A549 (cell line): ENCODE measurements around the gene HEXB. TPM values are rescaled to one million over a fixed set of nuclear protein-coding genes. Genes with fewer than 3 reads are reported as not detected.

Experiments used
- ATAC-seq, 2 experiments: fragments of 200-7000 bp in 1 of 2; fragments of >200 bp in 1 of 2; cut with Nextera tagmentation in 1 of 2; cut with Tn5 transposase in 1 of 2; 3 replicates each; pipeline versions ENCODE4 v1.8.0 to v1.9.1; 2018 to 2020; ENCODE audit warnings: mild to moderate bottlenecking in 1 of 2, moderate library complexity in 1 of 2
- CTCF ChIA-PET: fragments of 300-600 bp; sonication (Branson Sonifier 250); formaldehyde crosslinking; extraction: SDS; loops from one replicate; lab custom pipeline; 2021; ENCODE audit warnings: antibody characterized with exemption, inconsistent platforms; lab: Yijun Ruan, JAX
- POLR2A ChIA-PET: fragments of 350-600 bp; formaldehyde crosslinking; extraction: SDS; loops from one replicate; lab custom pipeline; 2021; ENCODE audit warnings: antibody characterized with exemption, inconsistent platforms; lab: Yijun Ruan, JAX
- DNase-seq, 2 experiments: peaks; one replicate each; pipeline versions ENCODE4 v3.0.0 to v3.0.0-alpha.2; 2011 to 2016; ENCODE audit warnings: low read depth in 1 of 2, low spot score in 1 of 2
- FAIRE-seq: peaks from 2 replicates; lab custom pipeline; 2011; peaks lifted over from hg19 to GRCh38; lab: Jason Lieb, UNC
- H3K27ac ChIP-seq, 2 experiments: fragments of >200 bp; sonication (Bioruptor Twin); formaldehyde crosslinking; 3 replicates each; pipeline ENCODE4 v1.5.1; 2016 to 2017
- H3K4me1 ChIP-seq: fragments of >200 bp; sonication (Bioruptor Twin); formaldehyde crosslinking; 3 replicates; pipeline ENCODE4 v1.6.1; 2016
- H3K4me2 ChIP-seq: fragments of >200 bp; sonication (Bioruptor Twin); formaldehyde crosslinking; 3 replicates; pipeline ENCODE4 v1.6.1; 2016
- H3K4me3 ChIP-seq: fragments of >200 bp; sonication (Bioruptor Twin); formaldehyde crosslinking; 3 replicates; pipeline ENCODE4 v1.5.1; 2016
- H3K9me3 ChIP-seq: fragments of >200 bp; sonication (Bioruptor Twin); formaldehyde crosslinking; 3 replicates; pipeline ENCODE4 v1.6.1; 2016
- CBX2 ChIP-seq: fragments of 200-600 bp; sonication (generic); IDR thresholded peaks from 2 replicates; pipeline ENCODE4 v1.6.1; 2016; ENCODE audit warnings: low read depth, mild to moderate bottlenecking, borderline replicate concordance
- CBX8 ChIP-seq: fragments of 200-600 bp; sonication (generic); IDR thresholded peaks from 2 replicates; pipeline ENCODE4 v1.6.1; 2016
- CEBPB ChIP-seq, 2 experiments: fragments of >200 bp in 1 of 2; sonication (Bioruptor Twin) in 1 of 2; formaldehyde crosslinking in 1 of 2; IDR thresholded peaks; 2 replicates each; pipeline ENCODE4 v1.6.1; 2012 to 2016
- CHD4 ChIP-seq: fragments of 200-600 bp; sonication (generic); IDR thresholded peaks from 2 replicates; pipeline ENCODE4 v1.6.1; 2016; ENCODE audit warnings: antibody characterized with exemption, mild to moderate bottlenecking, borderline replicate concordance
- EHMT2 ChIP-seq: fragments of 200-600 bp; sonication (generic); IDR thresholded peaks from 2 replicates; pipeline ENCODE4 v1.6.1; 2016; ENCODE audit warnings: antibody characterized with exemption, low read depth, mild to moderate bottlenecking, moderate library complexity
- ESRRA ChIP-seq: fragments of 150-350 bp; IDR thresholded peaks from 2 replicates; pipeline ENCODE4 v1.6.1; 2014; ENCODE audit warnings: mild to moderate bottlenecking, low read length, borderline replicate concordance
- FOSB ChIP-seq: fragments of 250-450 bp; sonication (Bioruptor Pico); IDR thresholded peaks from 2 replicates; pipeline ENCODE4 v1.5.0; 2020; ENCODE audit warnings: mild to moderate bottlenecking, moderate library complexity
- FOSL2 ChIP-seq, 2 experiments: fragments of 450-650 bp in 1 of 2; fragments of >200 bp in 1 of 2; sonication (Bioruptor Twin) in 1 of 2; formaldehyde crosslinking; IDR thresholded peaks; 2 replicates each; pipeline versions ENCODE4 v1.5.0 to v1.6.1; 2016 to 2020; ENCODE audit warnings: mild to moderate bottlenecking in 1 of 2, moderate library complexity in 1 of 2
- FOXS1 ChIP-seq: fragments of 250-450 bp; sonication (Bioruptor Pico); IDR thresholded peaks from 2 replicates; pipeline ENCODE4 v1.5.0; 2020; ENCODE audit warnings: mild to moderate bottlenecking, moderate library complexity
- JUN ChIP-seq, 2 experiments: fragments of >200 bp; sonication (Bioruptor Twin); formaldehyde crosslinking; IDR thresholded peaks; 2 replicates in 1 of 2; 3 replicates in 1 of 2; pipeline ENCODE4 v1.6.1; 2016 to 2017
- KDM1A ChIP-seq: fragments of 200-600 bp; sonication (generic); IDR thresholded peaks from 2 replicates; pipeline ENCODE4 v1.6.1; 2016; ENCODE audit warnings: low read depth, mild to moderate bottlenecking
- KDM5A ChIP-seq: fragments of 200-600 bp; sonication (generic); IDR thresholded peaks from 2 replicates; pipeline ENCODE4 v1.6.1; 2016; ENCODE audit warnings: antibody characterized with exemption, mild to moderate bottlenecking
- MAZ ChIP-seq: fragments of 150-350 bp; IDR thresholded peaks from 2 replicates; pipeline ENCODE4 v1.6.1; 2014; ENCODE audit warnings: antibody characterized with exemption, low read depth, low read length, borderline replicate concordance
- MYC ChIP-seq: IDR thresholded peaks from 2 replicates; pipeline ENCODE4 v1.6.1; 2012; ENCODE audit warnings: mild to moderate bottlenecking, inconsistent platforms, low read length, improper control_type of control experiment, borderline replicate concordance
- NR3C1 ChIP-seq: fragments of >200 bp; sonication (Bioruptor Twin); formaldehyde crosslinking; IDR thresholded peaks from 3 replicates; pipeline ENCODE4 v1.6.1; 2017
- POLR2A ChIP-seq: IDR thresholded peaks from 2 replicates; pipeline ENCODE4 v1.6.1; 2012; ENCODE audit warnings: mild to moderate bottlenecking, low read length
- POLR2AphosphoS2 ChIP-seq: conservative IDR thresholded peaks from 2 replicates; pipeline ENCODE4 v1.6.1; 2012; ENCODE audit warnings: low read length, improper control_type of control experiment, inconsistent platforms
- RFX5 ChIP-seq: fragments of 450-650 bp; IDR thresholded peaks from 2 replicates; pipeline ENCODE4 v1.7.1; 2014; ENCODE audit warnings: antibody characterized with exemption, mild to moderate bottlenecking, moderate library complexity
- SREBF2 ChIP-seq: fragments of 450-650 bp; IDR thresholded peaks from 2 replicates; pipeline ENCODE4 v1.6.1; 2014; ENCODE audit warnings: mild to moderate bottlenecking, moderate library complexity
- TP53 ChIP-seq: fragments of 250-450 bp; sonication (Bioruptor Pico); IDR thresholded peaks from 2 replicates; pipeline ENCODE4 v1.5.0; 2021; ENCODE audit warnings: mild to moderate bottlenecking, moderate library complexity
- ZC3H11A ChIP-seq: fragments of 450-650 bp; IDR thresholded peaks from 2 replicates; pipeline ENCODE4 v1.6.1; 2014; ENCODE audit warnings: antibody characterized with exemption, mild to moderate bottlenecking
- ZSCAN20 ChIP-seq: fragments of 250-450 bp; sonication (Bioruptor Pico); IDR thresholded peaks from 2 replicates; pipeline ENCODE4 v1.8.0; 2022; ENCODE audit warnings: mild to moderate bottlenecking, moderate library complexity
- WGBS: methylation state at CpG from one replicate; pipeline ENCODE4 v1.1.6; 2017; ENCODE audit errors: missing lambda C conversion rate; 5-methylcytosine and 5-hydroxymethylcytosine counted together
- polyA plus RNA-seq, 4 experiments: library from polyadenylated mRNA; depleted of rRNA in 3 of 4; stranded (reverse); fragments of >200 nt; fragmentation: RNase III in 1 of 4; extraction: RNeasy Plus Mini Kit Qiagen cat#74134 plus additional on column Dnase treatment in 1 of 4; gene quantifications; 2 replicates in 3 of 4; 3 replicates in 1 of 4; pipeline ENCODE4 v1.2.3, GENCODE V29; 2011 to 2017
- TF ChIP-seq, protein P1 (sequence below): fragments of 450-650 bp; IDR thresholded peaks from 2 replicates; pipeline ENCODE4 v1.6.1; 2014; ENCODE audit warnings: antibody characterized with exemption
- TF ChIP-seq, protein P2 (sequence below): fragments of >200 bp; sonication (Bioruptor Twin); formaldehyde crosslinking; IDR thresholded peaks from 2 replicates; pipeline ENCODE4 v1.6.1; 2016
- TF ChIP-seq, protein P3 (sequence below): fragments of 250-450 bp; sonication (Bioruptor Pico); IDR thresholded peaks from 2 replicates; pipeline ENCODE4 v1.5.0; 2021; ENCODE audit warnings: mild to moderate bottlenecking, moderate library complexity, borderline replicate concordance
- TF ChIP-seq, protein P4 (sequence below): fragments of >200 bp; sonication (Bioruptor Twin); formaldehyde crosslinking; IDR thresholded peaks from 3 replicates; pipeline ENCODE4 v1.5.1; 2016

HEXB gene
- polyA plus RNA-seq, 2 of the 4 experiments (the other 2 are of a cell fraction), result 83.5 to 153 TPM

DNA sequence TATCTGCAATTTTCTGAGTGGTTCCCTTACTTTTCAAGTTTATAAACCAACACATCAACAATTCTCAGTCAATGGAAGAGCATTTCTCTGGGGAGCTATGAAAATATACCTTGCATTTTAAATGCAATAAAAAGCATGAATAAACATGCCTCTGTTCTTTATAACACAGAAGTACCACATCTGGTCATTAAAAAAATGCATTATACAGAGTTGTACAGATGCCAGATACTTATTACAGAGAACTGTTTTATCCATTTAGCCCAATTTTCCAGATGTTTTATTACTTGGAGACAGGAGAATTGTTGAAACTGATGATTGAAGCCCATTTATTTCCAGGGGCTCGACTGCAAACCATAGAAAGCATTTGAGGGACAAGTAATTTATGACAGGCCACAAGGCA lies 19.2 kb upstream of the HEXB start (continued):
- TF ChIP-seq, protein P1, sequence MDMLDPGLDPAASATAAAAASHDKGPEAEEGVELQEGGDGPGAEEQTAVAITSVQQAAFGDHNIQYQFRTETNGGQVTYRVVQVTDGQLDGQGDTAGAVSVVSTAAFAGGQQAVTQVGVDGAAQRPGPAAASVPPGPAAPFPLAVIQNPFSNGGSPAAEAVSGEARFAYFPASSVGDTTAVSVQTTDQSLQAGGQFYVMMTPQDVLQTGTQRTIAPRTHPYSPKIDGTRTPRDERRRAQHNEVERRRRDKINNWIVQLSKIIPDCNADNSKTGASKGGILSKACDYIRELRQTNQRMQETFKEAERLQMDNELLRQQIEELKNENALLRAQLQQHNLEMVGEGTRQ, result no peak
- TF ChIP-seq, protein P2, sequence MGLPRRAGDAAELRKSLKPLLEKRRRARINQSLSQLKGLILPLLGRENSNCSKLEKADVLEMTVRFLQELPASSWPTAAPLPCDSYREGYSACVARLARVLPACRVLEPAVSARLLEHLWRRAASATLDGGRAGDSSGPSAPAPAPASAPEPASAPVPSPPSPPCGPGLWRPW, result no peak

DNA sequence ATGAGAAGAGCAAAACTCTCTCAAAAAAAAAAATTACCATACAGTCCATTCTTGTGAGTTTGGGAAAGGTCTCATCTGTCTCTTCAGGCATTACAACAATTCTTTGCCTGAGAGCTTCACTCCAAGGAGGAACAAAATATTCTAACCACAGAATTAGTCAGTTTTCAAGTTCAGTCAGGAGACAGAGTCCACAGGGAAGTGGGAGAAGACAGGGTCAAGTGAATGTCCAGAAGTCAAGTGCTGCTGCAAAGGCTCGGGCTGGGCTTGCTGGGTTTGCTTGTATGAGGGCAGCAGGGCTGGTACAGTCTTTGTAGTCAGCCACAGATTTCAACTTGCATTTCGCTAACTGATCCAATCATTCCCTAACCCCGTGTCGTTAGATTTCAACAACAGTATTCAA lies 17.6 kb upstream of the HEXB start:
- ATAC-seq, result no peak
- CTCF ChIA-PET, result interaction anchor here (0.6 to 1.1 kb wide), 3 partner anchors 9 to 252 kb away, joined by 3 to 5 read pairs (median 3); no protein-coding TSS in a partner anchor
- POLR2A ChIA-PET, result no interaction called here

DNA sequence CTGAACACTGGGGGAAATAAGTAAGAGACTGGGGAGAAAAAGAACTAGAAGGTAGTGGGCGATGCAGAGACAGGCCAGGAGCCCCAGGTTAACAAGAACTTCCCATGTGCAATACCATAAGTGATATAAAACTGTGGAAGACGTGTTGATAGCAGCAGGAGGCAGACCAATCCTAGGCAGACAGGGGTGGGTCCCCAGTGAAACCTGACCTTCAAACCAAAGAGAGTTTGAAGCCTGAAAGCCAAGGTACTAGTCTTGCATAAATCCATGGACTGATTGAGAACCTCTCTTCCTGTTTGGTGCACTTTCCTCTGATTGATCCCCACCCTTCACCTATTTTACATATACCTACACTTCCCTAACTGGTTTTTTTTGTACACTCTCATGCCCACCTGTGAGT lies 15.2 kb upstream of the HEXB start:
- ChIA-PET CTCF (no interaction called here), POLR2A (no interaction called here)
- no peak for ATAC-seq
- Histone ChIP-seq H3K4me2 (no peak overlapping the region), H3K4me3 (no peak overlapping the region), H3K4me1 (0 out of 3 replicates have a peak, but pooled peaks cover 6% of the 10 kb centered on the region), H3K27ac (no peak overlapping the region), H3K9me3 (no peaks in the 10 kb centered on the region)
- DNase-seq, result no peak
- no peak for FAIRE-seq
- 32% methylated on average over 2 of the region's 2 CpGs for WGBS
- TF ChIP-seq, protein P3, sequence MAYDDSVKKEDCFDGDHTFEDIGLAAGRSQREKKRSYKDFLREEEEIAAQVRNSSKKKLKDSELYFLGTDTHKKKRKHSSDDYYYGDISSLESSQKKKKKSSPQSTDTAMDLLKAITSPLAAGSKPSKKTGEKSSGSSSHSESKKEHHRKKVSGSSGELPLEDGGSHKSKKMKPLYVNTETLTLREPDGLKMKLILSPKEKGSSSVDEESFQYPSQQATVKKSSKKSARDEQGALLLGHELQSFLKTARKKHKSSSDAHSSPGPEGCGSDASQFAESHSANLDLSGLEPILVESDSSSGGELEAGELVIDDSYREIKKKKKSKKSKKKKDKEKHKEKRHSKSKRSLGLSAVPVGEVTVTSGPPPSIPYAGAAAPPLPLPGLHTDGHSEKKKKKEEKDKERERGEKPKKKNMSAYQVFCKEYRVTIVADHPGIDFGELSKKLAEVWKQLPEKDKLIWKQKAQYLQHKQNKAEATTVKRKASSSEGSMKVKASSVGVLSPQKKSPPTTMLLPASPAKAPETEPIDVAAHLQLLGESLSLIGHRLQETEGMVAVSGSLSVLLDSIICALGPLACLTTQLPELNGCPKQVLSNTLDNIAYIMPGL, result no peak
- TF ChIP-seq CBX8 (no peak), ZC3H11A (no peak), POLR2AphosphoS2 (no peak), JUN (IDR thresholded peaks at IDR 0.05) (no peak)
- TF ChIP-seq, protein P1, result no peak

More for the DNA sequence above, 17.6 kb upstream of the HEXB start:
- H3K4me2 ChIP-seq, result no peak overlapping the region
- no peaks in the 10 kb centered on the region for H3K4me1 ChIP-seq
- no peak for FAIRE-seq
- no peak for TF ChIP-seq POLR2A
- no peak for TF ChIP-seq MAZ
- no peak for TF ChIP-seq TP53 (CRISPR knock-in tag)
- TF ChIP-seq SREBF2, result no peak
- TF ChIP-seq KDM1A, result no peak
- TF ChIP-seq KDM5A, result no peak
- TF ChIP-seq FOSB (CRISPR knock-in tag), result no peak
- no peak for TF ChIP-seq FOSL2 (IDR thresholded peaks at IDR 0.05)
- TF ChIP-seq FOSL2 (CRISPR knock-in tag; IDR thresholded peaks at IDR 0.05), result no peak
- no peak for TF ChIP-seq ZSCAN20 (CRISPR knock-in tag)
- no peak for TF ChIP-seq MYC
- no peak for TF ChIP-seq CBX2
- TF ChIP-seq, all 56 proteins: peak for 0
- 58% methylated on average over 4 of the region's 4 CpGs for WGBS
- DNase-seq, result no peak
- no peak overlapping the region for H3K27ac ChIP-seq
- no peaks in the 10 kb centered on the region for H3K9me3 ChIP-seq
- no peak overlapping the region for H3K4me3 ChIP-seq

DNA sequence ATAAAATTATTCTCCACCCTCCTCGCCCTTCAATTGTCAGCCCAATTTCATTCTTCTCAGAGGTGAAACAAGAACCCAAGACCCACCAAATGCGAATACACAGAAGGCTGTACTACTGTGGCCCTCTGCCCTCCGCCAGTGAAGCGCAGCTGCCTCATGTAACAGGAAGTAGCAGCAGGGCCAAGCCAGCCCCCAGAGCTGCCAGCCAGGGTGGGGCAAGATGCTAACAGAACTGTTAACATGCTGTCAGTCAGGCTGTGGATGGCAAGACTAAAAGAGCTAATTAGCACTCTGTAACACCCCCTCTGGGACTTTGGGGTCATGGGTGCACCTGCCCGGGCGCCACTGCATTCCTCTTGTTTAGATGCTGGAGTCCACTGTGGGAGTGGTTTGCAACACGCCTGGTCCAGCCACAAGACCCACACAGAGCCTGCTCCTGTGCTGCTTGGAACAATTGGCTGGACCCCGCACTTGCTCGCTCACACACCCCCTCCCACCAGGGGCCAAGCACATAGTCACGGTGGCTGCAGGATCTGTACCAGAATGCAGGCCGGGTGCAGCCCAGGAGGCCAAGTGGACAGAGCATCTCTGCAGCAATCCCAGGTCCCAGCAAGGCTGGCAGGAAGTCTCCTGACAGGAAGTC lies 14.5 kb upstream of the HEXB start:
- 0 out of 3 replicates have a peak, but pooled peaks cover 6% of the 10 kb centered on the region for H3K4me1 ChIP-seq
- no peak overlapping the region for H3K4me2 ChIP-seq
- H3K27ac ChIP-seq, result no peak overlapping the region
- DNase-seq (no peak), ATAC-seq (no peak), FAIRE-seq (no peak)
- H3K4me3 ChIP-seq, result no peak overlapping the region
- 60% methylated on average over 9 of the region's 11 CpGs for WGBS
- CTCF ChIA-PET, result no interaction called here
- POLR2A ChIA-PET, result no interaction called here
- H3K9me3 ChIP-seq, result no peaks in the 10 kb centered on the region
- TF ChIP-seq RFX5 (no peak), MAZ (no peak), ESRRA (no peak), FOXS1 (no peak), CBX2 (no peak), FOSB (CRISPR knock-in tag) (no peak), CHD4 (no peak), EHMT2 (no peak), NR3C1 (no peak), CEBPB (IDR thresholded peaks at IDR 0.05) (no peak)
- TF ChIP-seq, protein P1, result no peak
- TF ChIP-seq, protein P4, sequence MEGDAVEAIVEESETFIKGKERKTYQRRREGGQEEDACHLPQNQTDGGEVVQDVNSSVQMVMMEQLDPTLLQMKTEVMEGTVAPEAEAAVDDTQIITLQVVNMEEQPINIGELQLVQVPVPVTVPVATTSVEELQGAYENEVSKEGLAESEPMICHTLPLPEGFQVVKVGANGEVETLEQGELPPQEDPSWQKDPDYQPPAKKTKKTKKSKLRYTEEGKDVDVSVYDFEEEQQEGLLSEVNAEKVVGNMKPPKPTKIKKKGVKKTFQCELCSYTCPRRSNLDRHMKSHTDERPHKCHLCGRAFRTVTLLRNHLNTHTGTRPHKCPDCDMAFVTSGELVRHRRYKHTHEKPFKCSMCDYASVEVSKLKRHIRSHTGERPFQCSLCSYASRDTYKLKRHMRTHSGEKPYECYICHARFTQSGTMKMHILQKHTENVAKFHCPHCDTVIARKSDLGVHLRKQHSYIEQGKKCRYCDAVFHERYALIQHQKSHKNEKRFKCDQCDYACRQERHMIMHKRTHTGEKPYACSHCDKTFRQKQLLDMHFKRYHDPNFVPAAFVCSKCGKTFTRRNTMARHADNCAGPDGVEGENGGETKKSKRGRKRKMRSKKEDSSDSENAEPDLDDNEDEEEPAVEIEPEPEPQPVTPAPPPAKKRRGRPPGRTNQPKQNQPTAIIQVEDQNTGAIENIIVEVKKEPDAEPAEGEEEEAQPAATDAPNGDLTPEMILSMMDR, result no peak
